Measurements from ENCODE around the gene LARP4B. TPM values are rescaled to one million over a fixed set of nuclear protein-coding genes. Genes with fewer than 3 reads are reported as not detected.

LARP4B gene
- total RNA-seq, 4 donors from 2014 or later: 37.2 to 103 (median 54.7) TPM

- DNase-seq (ENCODE audit: low spot score) (no peak), ATAC-seq (ENCODE audit: low FRiP score) (no peak)
- no peak for TF ChIP-seq CTCF (IDR thresholded peaks at IDR 0.05)
Measured at GRCh38 chr10:855671-856070, 75.8 kb downstream of the LARP4B start.

GRCh38 chr10:855079-855478 is 76.4 kb downstream of the LARP4B start:
- ATAC-seq (ENCODE audit: low FRiP score) (no peak), DNase-seq (ENCODE audit: low spot score) (no peak)
- no peak for TF ChIP-seq CTCF (IDR thresholded peaks at IDR 0.05)

GRCh38 chr10:853017-853416 is 78.5 kb downstream of the LARP4B start:
- DNase-seq (ENCODE audit: low spot score) (no peak), ATAC-seq (ENCODE audit: low FRiP score) (no peak)
- no peak for TF ChIP-seq CTCF (IDR thresholded peaks at IDR 0.05)

GRCh38 chr10:852386-852785 is 79.1 kb downstream of the LARP4B start:
- ATAC-seq (ENCODE audit: low FRiP score) (no peak), DNase-seq (ENCODE audit: low spot score) (no peak)
- TF ChIP-seq CTCF (IDR thresholded peaks at IDR 0.05): no peak

- ATAC-seq (ENCODE audit: low FRiP score) (no peak), DNase-seq (ENCODE audit: low spot score) (no peak)
- no peak for TF ChIP-seq CTCF (IDR thresholded peaks at IDR 0.05)
Measured at GRCh38 chr10:851901-852300, 79.6 kb downstream of the LARP4B start.

GRCh38 chr10:850093-850492 is 81.4 kb downstream of the LARP4B start:
- TF ChIP-seq CTCF (IDR thresholded peaks at IDR 0.05): no peak
- ATAC-seq (ENCODE audit: low FRiP score): no peak
- no peak for DNase-seq (ENCODE audit: low spot score)

- no peak for TF ChIP-seq CTCF (IDR thresholded peaks at IDR 0.05)
- ATAC-seq (ENCODE audit: low FRiP score) (no peak), DNase-seq (ENCODE audit: low spot score) (no peak)
Measured at GRCh38 chr10:847868-848267, 83.6 kb downstream of the LARP4B start.
